Measurements from ENCODE around the gene CSNK1D. TPM values are rescaled to one million over a fixed set of nuclear protein-coding genes. Genes with fewer than 3 reads are reported as not detected.
A peak's percentile ranks its signal among the peaks of the same experiment; 100 is the strongest.

CSNK1D gene
- total and polyA plus RNA-seq, 4 experiments from 2014 or later: 31.6 to 182 (median 129) TPM

- ChIA-PET POLR2A (ENCODE audit: partially characterized antibody) (no interaction called here), CTCF (ENCODE audit: partially characterized antibody) (interaction anchor here (1.0 kb wide), 1 partner anchor 9 kb away, joined by 3 read pairs; no protein-coding TSS in a partner anchor)
- Histone ChIP-seq H3K27ac (ENCODE audit: low read depth, low read length) (no peak overlapping the region), H3K27me3 (ENCODE audit: insufficient read depth, low read length) (no peaks in the 10 kb centered on the region), H3K4me3 (ENCODE audit: low read length in 2 of 2) (no peak overlapping the region), H3K9me3 (ENCODE audit: control insufficient read depth in 1 of 2, low read length in 2 of 2) (no peaks in the 10 kb centered on the region), H3K36me3 (ENCODE audit: insufficient read depth, low read length) (peaks cover 86% of the 10 kb centered on the region), H3K4me1 (ENCODE audit: insufficient read depth, low read length) (peaks cover 7% of the 10 kb centered on the region)
- Mint-ChIP-seq H3K27me3 (no peaks in the 10 kb centered on the region), H3K4me1 (peaks cover 2 to 27% (median 7%) of the 10 kb centered on the region in 4 donors), H3K9me3 (peaks cover 0 to 2% (median 0%) of the 10 kb centered on the region in 8 donors), H3K4me3 (no peak overlapping the region), H3K27ac (peak overlapping the region in 3 of 7 donors; percentile 22 to 66 (median 52)), H3K36me3 (peaks cover 60 to 69% of the 10 kb centered on the region in 2 donors)
- intact Hi-C loops (cut with micrococcal nuclease): no loop called here
- no peak for DNase-seq
Observed at GRCh38 chr17:82250868-82251500, 22.5 kb downstream of the CSNK1D start.

GRCh38 chr17:82249896-82250581 lies 23.5 kb downstream of the CSNK1D start:
- Histone ChIP-seq H3K9me3 (ENCODE audit: control insufficient read depth in 1 of 2, low read length in 2 of 2) (no peaks in the 10 kb centered on the region), H3K27ac (ENCODE audit: low read depth, low read length) (no peak overlapping the region), H3K27me3 (ENCODE audit: insufficient read depth, low read length) (no peaks in the 10 kb centered on the region), H3K4me3 (ENCODE audit: low read length in 2 of 2) (no peak overlapping the region), H3K36me3 (ENCODE audit: insufficient read depth, low read length) (peaks cover 86% of the 10 kb centered on the region), H3K4me1 (ENCODE audit: insufficient read depth, low read length) (peaks cover 7% of the 10 kb centered on the region)
- Mint-ChIP-seq H3K27ac (peak overlapping the region in 1 of 7 donors; percentile 85), H3K4me1 (peaks cover 2 to 36% (median 6%) of the 10 kb centered on the region in 4 donors), H3K9me3 (peaks cover 0 to 2% (median 0%) of the 10 kb centered on the region in 8 donors), H3K27me3 (no peaks in the 10 kb centered on the region), H3K36me3 (peaks cover 57 to 69% of the 10 kb centered on the region in 2 donors), H3K4me3 (no peak overlapping the region)
- CTCF ChIA-PET (ENCODE audit: partially characterized antibody): interaction anchor here (1.0 kb wide), 1 partner anchor 8 kb away, joined by 3 read pairs; no protein-coding TSS in a partner anchor
- DNase-seq: no peak
- POLR2A ChIA-PET (ENCODE audit: partially characterized antibody): no interaction called here
- intact Hi-C loops (cut with micrococcal nuclease): no loop called here

- Mint-ChIP-seq H3K4me1 (peaks cover 7 to 46% (median 12%) of the 10 kb centered on the region in 4 donors), H3K27me3 (no peaks in the 10 kb centered on the region), H3K4me3 (no peak overlapping the region), H3K9me3 (peaks cover 0 to 3% (median 0%) of the 10 kb centered on the region in 8 donors), H3K36me3 (peaks cover 67 to 79% of the 10 kb centered on the region in 2 donors), H3K27ac (peak overlapping the region in 1 of 7 donors; percentile 81)
- H3K4me1 ChIP-seq (ENCODE audit: insufficient read depth, low read length): peaks cover 7% of the 10 kb centered on the region
- H3K9me3 ChIP-seq (ENCODE audit: control insufficient read depth in 1 of 2, low read length in 2 of 2): no peaks in the 10 kb centered on the region
- intact Hi-C loops (cut with micrococcal nuclease): no loop called here
- ChIA-PET CTCF (ENCODE audit: partially characterized antibody) (no interaction called here), POLR2A (ENCODE audit: partially characterized antibody) (interaction anchor here (0.9 kb wide), 1 partner anchor 50 kb away, joined by 3 read pairs; no protein-coding TSS in a partner anchor)
- no peaks in the 10 kb centered on the region for H3K27me3 ChIP-seq (ENCODE audit: insufficient read depth, low read length)
- peaks cover 96% of the 10 kb centered on the region for H3K36me3 ChIP-seq (ENCODE audit: insufficient read depth, low read length)
- H3K27ac ChIP-seq (ENCODE audit: low read depth, low read length): no peak overlapping the region
- no peak overlapping the region for H3K4me3 ChIP-seq (ENCODE audit: low read length in 2 of 2)
- DNase-seq: peak in 1 of 5 donors; percentile 28
Observed at GRCh38 chr17:82248815-82249674, 24.5 kb downstream of the CSNK1D start.

GRCh38 chr17:82247856-82248671 lies 25.4 kb downstream of the CSNK1D start:
- Histone ChIP-seq H3K4me1 (ENCODE audit: insufficient read depth, low read length) (peaks cover 7% of the 10 kb centered on the region), H3K36me3 (ENCODE audit: insufficient read depth, low read length) (peaks cover 99% of the 10 kb centered on the region), H3K27ac (ENCODE audit: low read depth, low read length) (no peak overlapping the region), H3K9me3 (ENCODE audit: control insufficient read depth in 1 of 2, low read length in 2 of 2) (no peaks in the 10 kb centered on the region), H3K27me3 (ENCODE audit: insufficient read depth, low read length) (no peaks in the 10 kb centered on the region), H3K4me3 (ENCODE audit: low read length in 2 of 2) (no peak overlapping the region)
- ChIA-PET CTCF (ENCODE audit: partially characterized antibody) (no interaction called here), POLR2A (ENCODE audit: partially characterized antibody) (no interaction called here)
- DNase-seq: no peak
- H3K4me1 Mint-ChIP-seq: peaks cover 8 to 51% (median 15%) of the 10 kb centered on the region in 4 donors
- H3K27me3 Mint-ChIP-seq: no peaks in the 10 kb centered on the region
- intact Hi-C loops (cut with micrococcal nuclease): no loop called here
- peak overlapping the region in 4 of 7 donors; percentile 18 to 81 (median 62) for H3K27ac Mint-ChIP-seq
- peaks cover 0 to 5% (median 0%) of the 10 kb centered on the region in 8 donors for H3K9me3 Mint-ChIP-seq
- no peak overlapping the region for H3K4me3 Mint-ChIP-seq
- peaks cover 66 to 85% of the 10 kb centered on the region in 2 donors for H3K36me3 Mint-ChIP-seq

- peak overlapping the region in 4 of 7 donors; percentile 9 to 61 (median 26) for H3K27ac Mint-ChIP-seq
- no peaks in the 10 kb centered on the region for H3K9me3 ChIP-seq (ENCODE audit: control insufficient read depth in 1 of 2, low read length in 2 of 2)
- no peak overlapping the region for H3K27ac ChIP-seq (ENCODE audit: low read depth, low read length)
- intact Hi-C loops (cut with micrococcal nuclease): no loop called here
- peaks cover 11% of the 10 kb centered on the region for H3K4me1 ChIP-seq (ENCODE audit: insufficient read depth, low read length)
- H3K4me1 Mint-ChIP-seq: peaks cover 10 to 57% (median 18%) of the 10 kb centered on the region in 4 donors
- no peak overlapping the region for H3K4me3 ChIP-seq (ENCODE audit: low read length in 2 of 2)
- no peaks in the 10 kb centered on the region for H3K27me3 Mint-ChIP-seq
- H3K36me3 ChIP-seq (ENCODE audit: insufficient read depth, low read length): peaks cover 99% of the 10 kb centered on the region
- H3K36me3 Mint-ChIP-seq: peaks cover 58 to 81% of the 10 kb centered on the region in 2 donors
- peaks cover 0 to 4% (median 0%) of the 10 kb centered on the region in 8 donors for H3K9me3 Mint-ChIP-seq
- no peak for DNase-seq
- CTCF ChIA-PET (ENCODE audit: partially characterized antibody): no interaction called here
- POLR2A ChIA-PET (ENCODE audit: partially characterized antibody): interaction anchor here (0.9 kb wide), 1 partner anchor 41 kb away, joined by 3 read pairs; no protein-coding TSS in a partner anchor
- H3K4me3 Mint-ChIP-seq: no peak overlapping the region
- H3K27me3 ChIP-seq (ENCODE audit: insufficient read depth, low read length): no peaks in the 10 kb centered on the region
Observed at GRCh38 chr17:82247182-82247823, 26.2 kb downstream of the CSNK1D start.
